Activated CD4-positive, alpha-beta memory T cell treated with anti-CD3 and anti-CD28 coated beads for 36 hours (primary cell): ENCODE measurements around the gene PIP5K1B. TPM values are rescaled to one million over a fixed set of nuclear protein-coding genes. Genes with fewer than 3 reads are reported as not detected.
A peak's percentile ranks its signal among the peaks of the same experiment; 100 is the strongest.
"Not testable (repeated sequence)": the region's sequence is repeated elsewhere in the genome, so short reads cannot be mapped to it uniquely, and the experiment has no call there.

ENCODE experiments used
- CTCF ChIA-PET: fragments of 350-600 bp; sonication (Branson Sonifier 250); formaldehyde crosslinking; loops from one replicate; lab custom pipeline; 2021; ENCODE audit warnings: antibody characterized with exemption, inconsistent platforms; lab: Charles Lee
- POLR2A ChIA-PET: fragments of 350-600 bp; sonication (Branson Sonifier 250); formaldehyde crosslinking; loops from one replicate; lab custom pipeline; 2021; ENCODE audit warnings: antibody characterized with exemption; lab: Charles Lee
- DNase-seq: peaks from one replicate; pipeline ENCODE4 v3.0.0-alpha.2; 2020
- H3K27ac Mint-ChIP-seq: one replicate; pipeline ENCODE4 v1.8.0; 2021; ENCODE audit warnings: mixed read lengths
- H3K27me3 Mint-ChIP-seq: one replicate; pipeline ENCODE4 v1.8.0; 2021; ENCODE audit warnings: mixed read lengths
- H3K36me3 Mint-ChIP-seq: one replicate; pipeline ENCODE4 v1.8.0; 2021; ENCODE audit warnings: mixed read lengths
- H3K4me1 Mint-ChIP-seq: one replicate; pipeline ENCODE4 v1.8.0; 2021; ENCODE audit warnings: low read depth, mixed read lengths
- H3K4me3 Mint-ChIP-seq: one replicate; pipeline ENCODE4 v1.8.0; 2021; ENCODE audit warnings: mild to moderate bottlenecking, mixed read lengths
- H3K9me3 Mint-ChIP-seq: one replicate; pipeline ENCODE4 v1.8.0; 2021; ENCODE audit warnings: mixed read lengths
- intact Hi-C: fragments of 100-400 bp; cut with micrococcal nuclease; formaldehyde crosslinking; loops from one replicate; pipeline ENCODE4 v1.15.1; 2023
- total RNA-seq, 2 experiments: library from RNA; stranded (reverse); gene quantifications; one replicate each; pipeline ENCODE4 v1.2.3, GENCODE V29; 2021

The PIP5K1B gene
- total RNA-seq, 2 experiments from 2014 or later: 1.1 to 1.6 TPM

GRCh38 chr9:68975365-68976043, 270.5 kb downstream of the PIP5K1B start:
- CTCF ChIA-PET: interaction anchor here (1.0 to 1.5 kb wide), 3 partner anchors 16 to 25 kb away, joined by 3 to 4 read pairs (median 3); no protein-coding TSS in a partner anchor
- DNase-seq: no peak
- no peak overlapping the region for H3K4me3 Mint-ChIP-seq
- peak overlapping the region; percentile 73 for H3K27ac Mint-ChIP-seq
- peaks cover 5% of the 10 kb centered on the region for H3K9me3 Mint-ChIP-seq
- no peaks in the 10 kb centered on the region for H3K36me3 Mint-ChIP-seq
- H3K27me3 Mint-ChIP-seq: peaks cover 3% of the 10 kb centered on the region
- POLR2A ChIA-PET: interaction anchor here (1.7 to 2.4 kb wide), 2 partner anchors 9 to 24 kb away, joined by 10 to 22 read pairs; no protein-coding TSS in a partner anchor
- intact Hi-C loops: loop anchor here (2.0 kb wide), 1 partner anchor 79 kb away; no protein-coding TSS in a partner anchor
- peaks cover 54% of the 10 kb centered on the region for H3K4me1 Mint-ChIP-seq

GRCh38 chr9:68978066-68978465, 273.0 kb downstream of the PIP5K1B start:
- Mint-ChIP-seq H3K4me3 (no peak overlapping the region), H3K27me3 (peaks cover 3% of the 10 kb centered on the region), H3K4me1 (peaks cover 46% of the 10 kb centered on the region), H3K27ac (no peak overlapping the region), H3K36me3 (no peaks in the 10 kb centered on the region), H3K9me3 (no peaks in the 10 kb centered on the region)
- intact Hi-C loops: no loop called here
- ChIA-PET CTCF (no interaction called here), POLR2A (no interaction called here)
- no peak for DNase-seq

GRCh38 chr9:68978501-68978900, 273.5 kb downstream of the PIP5K1B start:
- ChIA-PET CTCF (interaction anchor here (2.3 kb wide), 1 partner anchor 21 kb away, joined by 10 read pairs; no protein-coding TSS in a partner anchor), POLR2A (no interaction called here)
- intact Hi-C loops: no loop called here
- Mint-ChIP-seq H3K36me3 (no peaks in the 10 kb centered on the region), H3K27me3 (peaks cover 3% of the 10 kb centered on the region), H3K4me1 (peaks cover 42% of the 10 kb centered on the region), H3K4me3 (no peak overlapping the region), H3K9me3 (no peaks in the 10 kb centered on the region), H3K27ac (no peak overlapping the region)
- DNase-seq: no peak

GRCh38 chr9:68979538-68980314, 274.7 kb downstream of the PIP5K1B start:
- intact Hi-C loops: no loop called here
- ChIA-PET POLR2A (interaction anchor here (0.6 kb wide), 1 partner anchor 356 kb away, joined by 3 read pairs; no protein-coding TSS in a partner anchor), CTCF (interaction anchor here (0.9 to 2.3 kb wide), 4 partner anchors 18 to 396 kb away, joined by 3 to 10 read pairs (median 4); no protein-coding TSS in a partner anchor)
- Mint-ChIP-seq H3K4me3 (no peak overlapping the region), H3K36me3 (no peaks in the 10 kb centered on the region), H3K9me3 (no peaks in the 10 kb centered on the region), H3K4me1 (peaks cover 33% of the 10 kb centered on the region), H3K27ac (peak overlapping the region; percentile 62), H3K27me3 (peaks cover 3% of the 10 kb centered on the region)
- peak; percentile 67 for DNase-seq

- ChIA-PET CTCF (interaction anchor here (0.9 to 2.5 kb wide), 3 partner anchors 19 to 396 kb away, joined by 3 to 10 read pairs (median 6); no protein-coding TSS in a partner anchor), POLR2A (no interaction called here)
- peaks cover 28% of the 10 kb centered on the region for H3K4me1 Mint-ChIP-seq
- DNase-seq: no peak
- no peak overlapping the region for H3K4me3 Mint-ChIP-seq
- H3K36me3 Mint-ChIP-seq: no peaks in the 10 kb centered on the region
- peaks cover 3% of the 10 kb centered on the region for H3K27me3 Mint-ChIP-seq
- no peak overlapping the region for H3K27ac Mint-ChIP-seq
- intact Hi-C loops: no loop called here
- H3K9me3 Mint-ChIP-seq: no peaks in the 10 kb centered on the region
Measured at GRCh38 chr9:68980341-68980914, 275.4 kb downstream of the PIP5K1B start.

DNA sequence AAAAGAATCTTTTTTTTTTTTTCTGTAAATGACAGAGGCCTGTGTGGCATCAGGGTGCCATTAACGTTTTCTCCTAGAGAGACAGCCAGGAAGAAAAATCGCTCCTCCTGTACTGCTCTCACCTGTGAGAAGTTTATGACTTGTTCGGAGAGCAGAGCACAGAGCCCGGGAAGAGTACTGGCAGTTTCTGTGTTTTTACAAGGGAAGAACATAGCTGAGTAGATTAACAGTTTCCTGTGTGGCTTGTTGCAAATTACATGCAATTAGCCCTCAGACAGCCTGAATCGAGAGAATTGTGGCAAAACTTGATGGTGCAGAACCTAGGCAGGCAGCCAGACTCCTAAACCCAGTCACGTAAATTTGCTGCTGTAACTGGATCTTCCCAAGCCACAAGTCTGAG, 276.7 kb downstream of the PIP5K1B start:
- Mint-ChIP-seq H3K27me3 (peaks cover 3% of the 10 kb centered on the region), H3K4me1 (peaks cover 18% of the 10 kb centered on the region), H3K4me3 (no peak overlapping the region), H3K9me3 (no peaks in the 10 kb centered on the region), H3K36me3 (no peaks in the 10 kb centered on the region), H3K27ac (no peak overlapping the region)
- no peak for DNase-seq
- ChIA-PET CTCF (interaction anchor here (2.5 kb wide), 1 partner anchor 18 kb away, joined by 6 read pairs; no protein-coding TSS in a partner anchor), POLR2A (no interaction called here)
- intact Hi-C loops: no loop called here

GRCh38 chr9:68983008-68983411, 278.0 kb downstream of the PIP5K1B start:
- Mint-ChIP-seq H3K9me3 (no peaks in the 10 kb centered on the region), H3K27ac (no peak overlapping the region)
- POLR2A ChIA-PET: interaction anchor here (2.5 kb wide), 1 partner anchor 9 kb away, joined by 22 read pairs; no protein-coding TSS in a partner anchor

DNA sequence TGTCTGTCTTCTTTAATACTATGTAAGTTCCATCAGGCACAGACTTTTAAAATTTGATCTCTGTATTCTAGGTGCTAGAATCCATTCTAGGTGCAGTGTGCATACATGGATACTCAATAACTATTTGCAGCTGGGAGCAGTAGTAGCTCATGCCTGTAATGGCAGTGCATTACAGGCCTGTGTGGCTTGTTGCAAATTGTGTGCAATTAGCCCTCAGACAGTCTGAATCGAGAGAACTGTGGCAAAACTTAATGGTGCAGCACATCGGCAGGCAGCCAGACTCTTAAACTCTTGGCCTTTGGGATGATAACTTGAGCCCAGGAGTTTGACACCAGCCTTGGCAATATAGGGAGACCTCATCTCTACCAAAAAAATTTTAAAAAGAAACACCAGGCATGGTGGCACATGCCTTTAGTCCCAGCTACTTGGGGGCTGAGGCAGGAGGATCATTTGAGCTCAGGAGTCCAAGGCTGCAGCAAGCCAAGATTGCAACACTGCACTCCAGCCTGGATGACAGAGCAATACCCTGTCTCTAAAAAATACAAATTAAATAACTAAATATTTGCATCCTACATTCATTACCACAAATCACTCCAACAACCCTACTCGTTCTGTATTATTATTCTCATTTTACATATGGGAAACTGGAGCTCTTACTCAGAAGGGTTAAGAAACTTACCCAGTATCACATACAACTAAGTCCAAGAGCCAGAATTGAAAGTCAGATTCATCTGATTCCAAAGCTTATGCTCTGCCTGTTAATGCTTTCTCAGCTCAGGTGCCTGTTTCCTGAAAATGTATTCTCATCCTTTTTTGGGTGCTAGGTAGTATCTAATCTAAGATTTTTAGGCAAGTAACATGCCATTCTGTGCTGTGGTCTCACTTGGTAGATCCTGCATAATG, 278.7 kb downstream of the PIP5K1B start:
- no peak for DNase-seq
- H3K4me3 Mint-ChIP-seq: no peak overlapping the region
- no peak overlapping the region for H3K27ac Mint-ChIP-seq
- H3K36me3 Mint-ChIP-seq: no peaks in the 10 kb centered on the region
- H3K9me3 Mint-ChIP-seq: no peaks in the 10 kb centered on the region
- H3K4me1 Mint-ChIP-seq: peaks cover 15% of the 10 kb centered on the region
- H3K27me3 Mint-ChIP-seq: no peaks in the 10 kb centered on the region
- ChIA-PET CTCF (interaction anchor here (0.7 to 1.5 kb wide), 5 partner anchors 10 to 52 kb away, joined by 3 to 9 read pairs (median 4); partner anchors contain the start of gene FXN), POLR2A (interaction anchor here (1.0 to 2.5 kb wide), 2 partner anchors 10 to 34 kb away, joined by 3 to 22 read pairs; no protein-coding TSS in a partner anchor)
- intact Hi-C loops: loop anchor here (1.0 kb wide), 2 partner anchors 9 to 31 kb away; no protein-coding TSS in a partner anchor

More at GRCh38 chr9:68983008-68983411, 278.0 kb downstream of the PIP5K1B start:
- Mint-ChIP-seq H3K4me3 (no peak overlapping the region), H3K4me1 (peaks cover 18% of the 10 kb centered on the region), H3K36me3 (no peaks in the 10 kb centered on the region), H3K27me3 (peaks cover 3% of the 10 kb centered on the region)
- CTCF ChIA-PET: interaction anchor here (2.5 kb wide), 1 partner anchor 16 kb away, joined by 6 read pairs; no protein-coding TSS in a partner anchor
- no peak for DNase-seq
- intact Hi-C loops: loop anchor here (1.0 kb wide), 1 partner anchor 31 kb away; no protein-coding TSS in a partner anchor

- CTCF ChIA-PET, H3K27me3 Mint-ChIP-seq, H3K9me3 Mint-ChIP-seq, intact Hi-C loops, POLR2A ChIA-PET, H3K4me1 Mint-ChIP-seq, H3K36me3 Mint-ChIP-seq, H3K4me3 Mint-ChIP-seq, H3K27ac Mint-ChIP-seq, DNase-seq: not testable (repeated sequence)
Measured at GRCh38 chr9:68986949-68987348, 281.9 kb downstream of the PIP5K1B start.

GRCh38 chr9:68991457-68991856, 286.4 kb downstream of the PIP5K1B start:
- Mint-ChIP-seq H3K4me1 (peaks cover 6% of the 10 kb centered on the region), H3K27me3 (peaks cover 2% of the 10 kb centered on the region), H3K9me3 (no peaks in the 10 kb centered on the region), H3K4me3 (no peak overlapping the region), H3K27ac (no peak overlapping the region), H3K36me3 (no peaks in the 10 kb centered on the region)
- ChIA-PET POLR2A (no interaction called here), CTCF (interaction anchor here (0.8 kb wide), 1 partner anchor 17 kb away, joined by 3 read pairs; no protein-coding TSS in a partner anchor)
- no peak for DNase-seq
- intact Hi-C loops: loop anchor here (10.0 kb wide), 1 partner anchor 287 kb away; the partner anchor contains the start of gene PIP5K1B
